T-helper 2 cell (primary cell): ENCODE measurements around the gene SEC24D.
"Not testable (repeated sequence)": the region's sequence is repeated elsewhere in the genome, so short reads cannot be mapped to it uniquely, and the experiment has no call there.

ENCODE experiments used
- DNase-seq, 5 experiments: peaks; one replicate each; pipeline versions ENCODE4 v3.0.0 to v3.0.0-alpha.2; 2012 to 2022
- total RNA-seq, 2 donors: gene quantifications; one replicate each; lab custom pipeline; 2026; lab: John Stamatoyannopoulos, UW

Gene SEC24D
- 25.7 to 25.9 reads per million in 2 donors for total RNA-seq

GRCh38 chr4:118835571-118836300, at the start of gene SEC24D:
TSS of gene SEC24D (minus strand) at chr4:118836126. CDS start at chr4:118833696, 2,430 bp downstream.
- DNase-seq, result peak; percentile 74 to 84 (median 77)

GRCh38 chr4:118884716-118885115, 48.8 kb upstream of the SEC24D start:
- no peak for DNase-seq

GRCh38 chr4:118883861-118884260, 47.9 kb upstream of the SEC24D start:
- no peak for DNase-seq

- no peak for DNase-seq
These were observed 45.7 kb upstream of the SEC24D start for GRCh38 chr4:118881512-118882146.

- DNase-seq, result no peak
These were observed 43.5 kb upstream of the SEC24D start for GRCh38 chr4:118879409-118879808.

- DNase-seq, result not testable (repeated sequence)
These were observed 42.6 kb upstream of the SEC24D start for GRCh38 chr4:118878507-118878906.

GRCh38 chr4:118877797-118878196, 41.9 kb upstream of the SEC24D start:
- DNase-seq, result no peak

- DNase-seq, result no peak
These were observed 36.3 kb upstream of the SEC24D start for GRCh38 chr4:118872181-118872580.

- no peak for DNase-seq
These were observed 33.9 kb upstream of the SEC24D start for GRCh38 chr4:118869808-118870342.

- DNase-seq, result no peak
These were observed 31.6 kb upstream of the SEC24D start for GRCh38 chr4:118867311-118868067.

GRCh38 chr4:118866442-118866841, 30.5 kb upstream of the SEC24D start:
- no peak for DNase-seq

- DNase-seq, result peak in 1 of 5 experiments; percentile 52
These were observed 29.3 kb upstream of the SEC24D start for GRCh38 chr4:118865091-118865708.

GRCh38 chr4:118858779-118859178, 22.9 kb upstream of the SEC24D start:
- no peak for DNase-seq

GRCh38 chr4:118857760-118858159, 21.8 kb upstream of the SEC24D start:
- DNase-seq, result no peak

- peak in 3 of 5 experiments; percentile 24 to 82 (median 41) for DNase-seq
These were observed 14.7 kb upstream of the SEC24D start for GRCh38 chr4:118850488-118851173.

GRCh38 chr4:118849867-118850487, 14.1 kb upstream of the SEC24D start:
- DNase-seq, result no peak

GRCh38 chr4:118848901-118849300, 13.0 kb upstream of the SEC24D start:
- DNase-seq, result no peak

- DNase-seq, result no peak
These were observed 12.3 kb upstream of the SEC24D start for GRCh38 chr4:118848242-118848641.

GRCh38 chr4:118846979-118847378, 11.1 kb upstream of the SEC24D start:
- DNase-seq, result no peak

- no peak for DNase-seq
These were observed 9.7 kb upstream of the SEC24D start for GRCh38 chr4:118845552-118846050.

GRCh38 chr4:118843237-118843636, 7.3 kb upstream of the SEC24D start:
- DNase-seq, result no peak
